NCI-H128 (cell line): ENCODE data around the gene ADIPOR2.

ENCODE experiments used
- DNase-seq: peaks from one replicate; lab custom pipeline; 2025; ENCODE audit not compliant: unreplicated experiment; lab: John Stamatoyannopoulos, UW

The ADIPOR2 gene

GRCh38 chr12:1797011-1797901 is 106.4 kb downstream of the ADIPOR2 start:
- DNase-seq: no peak

GRCh38 chr12:1797991-1798640 is 107.2 kb downstream of the ADIPOR2 start:
- no peak for DNase-seq

DNA sequence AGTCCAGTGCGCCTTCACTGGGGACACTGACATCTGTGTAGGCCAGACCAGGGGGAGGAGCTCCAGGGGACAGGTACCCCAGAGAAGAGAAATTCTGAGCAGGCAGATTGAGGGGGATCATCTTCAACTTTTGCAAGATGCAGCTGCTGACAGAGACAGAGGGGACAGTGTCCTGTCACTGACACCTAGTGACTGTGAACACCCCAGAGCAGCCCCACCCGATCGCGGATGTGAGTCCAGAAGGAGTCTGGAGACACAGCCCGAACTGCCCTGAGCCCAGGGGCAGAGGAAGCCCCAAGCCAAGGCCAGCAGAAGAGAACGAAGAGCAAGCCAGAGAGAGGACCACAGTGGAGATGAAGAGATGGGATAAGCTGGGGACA is 107.8 kb downstream of the ADIPOR2 start:
- DNase-seq: no peak

DNA sequence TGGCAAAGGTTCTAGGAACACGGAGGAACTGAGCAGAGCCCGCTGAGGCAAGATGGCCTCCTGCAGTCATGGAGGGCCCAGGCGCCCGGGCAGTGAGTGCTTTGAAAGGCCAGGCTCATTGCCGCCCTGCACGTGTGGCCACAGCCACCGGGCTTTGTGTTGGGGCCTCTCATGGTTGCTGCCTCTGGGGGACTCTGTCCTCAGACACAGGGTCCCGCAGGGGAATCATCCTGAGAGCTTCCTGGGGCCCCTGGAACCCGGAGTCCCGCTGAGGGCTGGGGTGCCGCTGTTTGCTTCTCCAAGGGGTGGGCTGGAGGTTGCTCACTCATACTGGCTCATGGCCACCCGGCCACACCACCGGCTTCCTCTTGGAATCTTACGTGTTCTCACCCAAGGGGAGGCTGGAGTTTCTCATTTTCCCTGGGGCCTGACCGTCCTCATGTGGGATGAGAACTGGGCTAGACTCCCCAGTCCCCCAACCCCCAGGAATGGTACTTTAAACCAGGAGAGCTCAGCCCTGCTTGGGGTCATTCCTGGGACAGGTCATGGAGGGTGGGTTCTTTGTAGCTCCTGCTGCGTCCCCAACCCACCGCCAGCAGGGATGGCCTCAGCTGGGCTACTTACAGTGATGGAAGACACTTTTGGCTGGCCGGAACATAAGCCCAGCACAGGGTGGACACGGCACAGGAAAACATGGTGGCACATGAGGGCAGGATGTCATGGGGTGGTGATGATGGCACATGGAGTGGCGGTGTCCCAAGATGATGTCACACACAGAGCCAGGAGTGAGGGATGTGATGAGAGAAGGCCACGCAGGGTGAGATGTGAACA is 108.4 kb downstream of the ADIPOR2 start:
- DNase-seq: no peak

DNA sequence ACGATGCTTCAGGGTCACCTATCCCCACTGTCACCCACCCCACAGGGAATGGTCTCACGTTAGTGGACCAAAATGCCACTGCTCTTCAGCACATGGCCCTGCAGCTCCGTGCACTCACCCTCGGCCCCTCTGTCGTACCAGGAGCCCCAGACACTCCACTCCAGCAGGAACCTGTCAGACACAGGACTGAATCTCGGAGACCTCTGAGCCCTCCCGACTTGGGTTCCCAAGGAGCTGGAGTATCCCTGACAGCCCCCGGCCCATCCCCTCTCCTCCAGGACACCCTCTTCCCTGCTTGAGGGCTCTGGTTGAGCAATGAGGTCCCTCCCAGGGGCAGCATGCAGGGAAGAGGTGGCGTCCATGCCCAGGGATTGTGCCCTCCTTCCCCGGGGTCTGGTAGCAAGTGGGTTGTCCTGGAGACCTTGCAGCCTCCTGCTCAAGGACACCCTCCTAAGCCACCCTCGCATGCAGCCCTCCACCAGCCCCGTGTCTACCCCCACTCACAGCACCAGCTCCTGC is 109.1 kb downstream of the ADIPOR2 start:
- no peak for DNase-seq

- DNase-seq: no peak
These were observed 109.8 kb downstream of the ADIPOR2 start for GRCh38 chr12:1800401-1801302.

DNA sequence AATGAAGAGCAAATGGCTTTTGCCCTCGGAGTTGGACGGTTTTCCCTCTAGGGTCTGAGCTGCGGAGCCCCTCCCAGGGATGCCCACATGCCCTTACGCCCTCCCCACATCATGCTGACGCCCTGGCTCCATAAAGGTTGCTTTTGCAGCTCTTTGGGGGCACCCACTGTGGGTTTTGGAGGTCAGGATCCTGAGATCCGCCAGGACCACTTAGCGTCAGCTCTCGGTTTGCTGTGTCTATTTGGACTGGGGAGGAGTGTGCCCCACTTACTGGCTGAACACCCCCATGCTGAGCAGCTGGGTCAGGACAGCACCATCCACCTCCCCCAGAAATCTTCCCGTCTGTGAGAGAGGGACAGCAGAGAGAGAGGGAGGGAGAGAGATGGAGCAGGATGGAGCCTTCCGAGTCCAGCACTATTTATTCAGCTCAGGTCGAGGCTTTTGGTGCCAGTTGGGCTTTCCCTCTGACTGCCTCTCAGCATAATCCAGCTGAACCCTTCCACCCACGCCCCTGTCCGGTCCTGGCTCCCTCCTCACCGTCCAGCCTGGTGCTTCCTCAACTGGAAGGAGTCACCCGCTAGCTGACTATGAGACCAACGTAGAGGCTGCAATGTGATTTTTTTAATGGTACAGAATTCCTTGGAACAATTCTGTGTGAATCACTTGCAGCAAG is 110.6 kb downstream of the ADIPOR2 start:
- no peak for DNase-seq

- no peak for DNase-seq
These were observed 112.9 kb downstream of the ADIPOR2 start for GRCh38 chr12:1803736-1804135.

DNA sequence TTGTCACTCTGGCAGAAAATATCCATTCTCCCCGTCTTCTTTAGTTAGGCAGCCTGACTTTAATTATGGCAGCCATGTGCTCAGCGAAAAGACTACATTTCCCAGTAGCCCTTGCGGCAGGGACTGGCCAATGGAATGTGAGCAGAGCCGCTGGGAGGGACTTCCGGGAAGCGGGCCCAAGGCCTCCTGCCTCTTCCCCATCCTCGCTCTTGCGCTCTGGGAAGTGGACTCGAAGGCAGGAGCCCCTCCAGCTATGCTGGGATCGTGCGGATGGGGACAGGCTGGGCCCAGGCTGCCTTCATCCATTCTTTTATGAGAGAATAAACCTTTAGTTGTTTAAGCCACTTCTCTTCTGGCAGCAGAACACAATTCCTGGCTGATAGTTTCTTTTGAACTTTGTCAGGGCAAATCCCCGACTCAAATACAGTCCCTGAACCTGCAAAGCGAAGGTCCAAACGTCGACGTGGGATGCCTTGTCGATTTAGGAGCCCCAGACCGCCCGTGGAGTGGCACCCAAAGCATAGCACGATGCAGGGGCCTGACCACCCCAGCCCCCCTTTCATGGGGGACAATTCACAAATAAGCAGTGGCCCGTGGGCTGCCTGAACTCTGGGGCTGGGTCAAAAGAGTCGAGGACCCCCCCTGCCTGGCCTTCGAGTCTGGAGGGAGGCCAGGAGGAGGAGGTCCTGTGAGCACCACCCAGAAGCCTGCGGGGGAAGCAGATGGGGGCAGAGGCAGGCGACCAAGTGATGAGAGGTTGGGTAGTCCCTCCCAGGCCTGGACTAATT is 113.9 kb downstream of the ADIPOR2 start:
- DNase-seq: no peak

DNA sequence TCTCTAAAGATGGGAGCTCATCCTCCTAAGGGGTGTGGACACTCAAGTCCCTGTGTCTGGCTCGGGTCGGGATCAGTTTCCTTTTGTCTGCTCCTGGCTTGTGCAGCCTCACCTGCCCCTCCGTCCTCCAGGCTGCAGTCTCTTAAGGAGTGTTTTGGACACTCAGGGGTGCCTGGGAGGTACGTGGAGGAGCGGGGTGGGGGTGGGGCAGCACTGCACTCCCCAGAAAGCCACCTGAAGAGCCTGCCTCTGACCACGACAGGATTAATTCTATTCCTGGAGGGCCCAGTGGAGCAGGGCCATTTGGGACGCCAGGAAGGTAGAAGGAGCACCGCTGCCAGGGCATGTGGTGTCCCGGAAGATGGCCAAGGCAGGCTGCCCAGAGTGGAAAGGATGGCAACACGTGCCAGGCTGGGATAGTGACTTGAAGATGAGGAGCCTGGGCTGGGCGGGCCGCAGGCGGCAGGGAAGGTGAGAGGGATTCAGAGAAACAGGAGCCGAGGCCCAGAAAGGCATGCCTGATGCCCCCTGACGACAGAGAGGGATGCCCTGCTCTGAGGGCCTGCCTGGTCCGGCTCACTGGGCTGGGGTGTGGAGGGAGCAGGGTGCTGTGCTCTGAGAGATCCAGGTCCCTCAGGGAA is 114.7 kb downstream of the ADIPOR2 start:
- DNase-seq: no peak

DNA sequence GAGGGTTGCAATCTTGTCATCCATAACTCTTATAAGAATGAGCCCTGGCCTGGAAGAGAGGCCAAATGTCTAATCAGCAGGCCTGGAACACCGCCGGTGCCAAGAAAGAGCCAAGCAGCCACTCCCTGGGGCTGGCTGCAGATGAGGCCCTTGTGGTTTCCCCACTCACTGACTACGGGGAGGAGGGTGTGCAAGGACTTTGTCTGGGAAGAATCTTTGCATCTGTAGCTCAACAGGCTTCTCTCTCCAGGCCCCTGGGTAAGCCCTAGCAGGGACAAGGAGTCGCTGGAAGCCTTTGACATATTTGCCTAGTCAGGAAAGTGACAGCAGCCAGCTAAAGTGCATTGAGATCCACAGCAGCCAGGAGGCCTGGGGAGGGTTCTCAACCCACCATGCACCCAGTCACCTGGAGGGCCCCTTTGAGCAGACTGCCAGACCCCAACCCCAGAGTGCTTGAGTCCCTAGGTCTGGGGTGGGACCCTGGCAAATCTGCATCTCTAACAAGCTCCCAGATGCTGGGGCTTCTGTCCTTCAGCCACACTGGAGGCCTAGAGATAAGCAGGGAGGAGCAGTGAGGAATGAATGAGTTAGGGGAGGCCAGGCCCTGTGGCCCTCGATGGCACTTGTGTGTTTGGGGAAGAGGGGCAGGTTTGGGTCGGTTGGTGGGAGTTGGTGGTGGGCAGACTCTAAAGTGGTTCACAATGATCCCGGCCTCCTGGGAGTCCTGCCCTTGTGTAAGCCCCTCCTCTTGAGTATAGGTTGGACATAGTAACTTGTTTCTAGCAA is 115.6 kb downstream of the ADIPOR2 start:
- no peak for DNase-seq

GRCh38 chr12:1807087-1807860 is 116.4 kb downstream of the ADIPOR2 start:
- DNase-seq: no peak

GRCh38 chr12:1808036-1808797 is 117.3 kb downstream of the ADIPOR2 start:
- no peak for DNase-seq

DNA sequence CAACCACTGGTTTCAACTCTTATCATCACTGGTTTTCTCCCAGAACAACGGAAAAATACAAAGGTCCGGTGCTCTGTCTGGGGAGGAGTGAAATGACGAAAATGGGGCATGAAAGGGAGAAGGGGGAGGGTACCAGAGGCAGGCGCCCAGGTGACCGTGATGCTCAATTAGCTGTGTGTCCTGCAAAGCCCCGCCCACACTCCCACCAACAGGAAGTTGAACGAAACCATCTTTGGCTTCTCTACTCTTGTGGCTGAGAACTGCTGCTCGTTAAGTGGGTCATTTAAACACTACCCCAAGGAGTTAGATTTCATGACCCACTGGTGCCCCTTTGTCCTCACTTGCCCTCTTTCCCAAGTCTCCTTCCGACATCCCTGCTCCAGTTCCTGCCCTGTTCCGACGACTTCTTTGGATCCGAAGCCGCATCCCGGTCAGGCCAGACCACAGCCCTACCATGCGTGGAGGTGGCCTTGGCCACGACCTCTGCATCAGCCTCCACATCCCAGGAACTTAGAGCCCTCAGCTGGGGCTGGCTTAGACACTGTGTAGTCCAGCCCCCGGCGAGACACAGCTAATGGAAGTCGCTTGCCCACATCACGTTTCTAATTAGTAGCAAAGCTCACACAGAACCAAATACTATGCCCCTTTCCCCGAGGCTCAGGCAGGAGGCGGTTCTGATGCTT is 118.1 kb downstream of the ADIPOR2 start:
- no peak for DNase-seq

DNA sequence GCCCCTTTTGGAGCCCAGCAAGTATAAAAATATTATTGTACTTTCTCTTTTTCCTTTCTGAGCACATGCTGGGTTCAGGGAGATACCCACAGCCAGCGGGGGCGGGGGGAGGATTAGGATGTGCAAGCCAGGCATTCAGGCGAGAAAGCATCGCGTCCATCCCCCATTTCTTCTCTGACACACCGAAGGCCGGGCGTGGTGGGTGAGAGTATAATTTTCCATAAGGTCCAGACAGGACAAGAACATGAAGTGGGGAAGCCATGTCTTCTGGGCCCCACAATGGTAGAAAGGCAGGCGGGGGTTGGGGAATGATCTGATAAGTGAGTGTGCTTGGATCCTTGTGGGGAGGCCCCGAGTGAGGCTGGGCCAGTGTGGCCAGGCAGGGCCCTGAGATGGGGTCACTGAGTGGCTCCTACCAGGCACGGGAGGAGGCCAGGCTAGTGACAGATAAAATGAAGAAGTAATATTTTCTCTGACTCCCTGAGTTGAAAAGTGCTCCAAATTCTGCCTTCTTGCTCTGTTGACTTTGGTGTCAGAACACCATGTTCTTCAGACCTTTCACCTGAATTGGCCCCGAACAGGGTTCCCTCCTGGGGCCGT is 118.8 kb downstream of the ADIPOR2 start:
- DNase-seq: no peak
